CD4-positive, alpha-beta T cell treated with Interleukin-21 for 1 hour (primary cell): ENCODE measurements around the gene RAPGEF5.
A peak's percentile ranks its signal among the peaks of the same experiment; 100 is the strongest.

Experiments
- DNase-seq: peaks from one replicate; pipeline ENCODE4 v3.0.0-alpha.2; 2020

The RAPGEF5 gene

GRCh38 chr7:22356701-22357310, at the start of gene RAPGEF5:
TSS of gene RAPGEF5 (minus strand) at chr7:22357154. CDS start at chr7:22357060, 94 bp downstream.
- no peak for DNase-seq

- DNase-seq: no peak
Observed at GRCh38 chr7:22406715-22407114, 49.8 kb upstream of the RAPGEF5 start.

GRCh38 chr7:22404421-22405023, 47.6 kb upstream of the RAPGEF5 start:
- no peak for DNase-seq

GRCh38 chr7:22403344-22403743, 46.4 kb upstream of the RAPGEF5 start:
- DNase-seq: no peak

DNA sequence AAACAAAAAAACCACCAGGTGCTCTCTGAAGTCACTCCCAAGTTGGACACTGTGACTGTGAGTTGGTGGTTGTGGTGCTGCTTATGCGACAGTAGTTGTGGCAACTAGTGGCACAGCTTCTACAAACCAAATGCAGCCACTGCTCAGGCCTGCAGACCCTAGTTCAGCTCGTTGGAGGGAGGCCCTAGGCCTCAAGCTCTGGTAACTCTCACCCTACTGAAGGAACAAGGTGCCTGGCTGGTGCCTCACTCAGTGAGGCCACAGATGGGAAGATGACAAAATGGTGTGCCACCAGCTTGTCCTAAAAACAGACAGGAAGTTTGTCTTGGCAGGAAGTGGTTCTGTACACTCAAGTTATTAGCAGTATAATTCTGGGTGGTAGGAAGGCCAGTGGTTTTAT, 45.3 kb upstream of the RAPGEF5 start:
- peak; percentile 7 for DNase-seq

GRCh38 chr7:22400936-22401553, 44.1 kb upstream of the RAPGEF5 start:
- no peak for DNase-seq

- no peak for DNase-seq
Observed at GRCh38 chr7:22400150-22400814, 43.3 kb upstream of the RAPGEF5 start.

- no peak for DNase-seq
Observed at GRCh38 chr7:22399546-22399945, 42.6 kb upstream of the RAPGEF5 start.

GRCh38 chr7:22399091-22399490, 42.1 kb upstream of the RAPGEF5 start:
- no peak for DNase-seq

DNA sequence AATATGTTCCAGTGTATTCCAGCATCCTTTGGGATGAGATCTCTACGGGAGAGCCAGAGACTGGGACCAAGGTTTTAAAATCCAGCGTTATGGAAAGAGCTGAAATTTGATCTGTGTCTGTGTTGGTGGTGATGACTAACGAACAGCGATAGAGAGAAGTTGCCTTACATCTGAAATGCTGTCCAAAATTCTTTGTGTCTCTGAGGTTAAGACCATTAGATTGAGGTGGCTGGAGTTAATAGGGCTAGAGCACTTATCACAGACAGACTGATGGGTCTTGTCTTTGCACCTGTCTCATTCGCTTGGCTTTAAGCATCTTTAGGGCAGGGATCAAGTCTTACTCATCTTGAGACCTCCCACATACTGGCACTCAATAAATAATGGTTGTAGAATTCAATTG, 41.0 kb upstream of the RAPGEF5 start:
- DNase-seq: no peak

DNA sequence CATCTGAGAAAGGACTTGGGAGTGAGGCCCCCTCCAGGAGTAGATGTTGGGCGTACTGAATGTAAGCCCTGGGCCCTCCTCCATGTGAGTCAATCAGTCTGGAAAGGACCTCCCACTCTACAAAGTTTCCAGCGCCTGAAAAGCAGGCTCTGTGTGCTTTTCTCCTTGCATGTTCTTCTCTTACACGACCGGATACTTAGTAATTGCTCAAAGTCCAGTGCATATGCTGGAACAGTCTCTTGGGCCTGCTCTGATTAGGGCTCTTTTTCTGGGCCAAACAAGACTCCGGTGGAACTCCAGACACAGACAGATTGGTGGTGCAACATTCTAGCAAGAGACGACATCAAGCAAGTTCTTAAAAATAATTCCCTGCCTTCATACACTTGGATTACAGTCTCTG, 38.3 kb upstream of the RAPGEF5 start:
- DNase-seq: no peak

- DNase-seq: no peak
Observed at GRCh38 chr7:22394739-22395138, 37.8 kb upstream of the RAPGEF5 start.

DNA sequence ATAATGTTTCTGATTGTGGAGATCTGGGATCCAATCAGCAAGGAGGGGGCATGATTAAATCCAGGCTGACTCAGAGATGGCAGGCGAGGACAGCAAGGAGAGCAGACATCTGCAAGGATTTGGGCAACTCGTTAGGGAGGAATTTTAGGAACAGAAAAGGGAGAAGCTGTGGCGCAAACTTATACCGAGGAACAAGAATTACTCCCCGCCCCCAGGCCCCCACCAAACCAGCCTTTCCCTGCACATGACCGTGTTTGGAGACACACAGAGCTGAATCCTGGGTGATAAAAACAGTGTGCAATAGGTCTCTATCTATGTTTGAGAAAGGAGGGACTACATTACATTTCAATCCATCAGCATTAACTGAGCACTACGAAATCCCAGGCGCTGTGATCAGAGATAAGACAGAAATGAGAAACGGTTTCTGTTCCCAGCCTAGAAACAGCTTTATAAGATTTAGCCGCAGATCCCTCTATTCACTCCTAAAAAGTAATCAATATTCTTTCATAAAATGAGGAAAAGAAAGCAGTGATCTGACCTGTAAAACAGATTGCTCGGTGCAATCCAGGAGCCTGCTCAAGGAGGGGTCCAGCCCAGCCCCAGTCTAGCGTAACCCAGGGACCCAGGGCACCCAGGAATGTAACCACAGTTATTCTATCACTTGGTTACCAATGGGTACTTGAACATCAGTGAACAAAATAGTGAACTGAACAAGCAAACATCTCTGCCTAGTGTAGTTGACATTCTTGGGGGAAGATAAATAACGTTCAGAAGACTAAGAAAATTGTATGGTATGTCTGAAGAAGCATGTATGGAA, 37.2 kb upstream of the RAPGEF5 start:
- DNase-seq: no peak

GRCh38 chr7:22390516-22390915, 33.6 kb upstream of the RAPGEF5 start:
- DNase-seq: no peak

GRCh38 chr7:22389892-22390291, 32.9 kb upstream of the RAPGEF5 start:
- no peak for DNase-seq

DNA sequence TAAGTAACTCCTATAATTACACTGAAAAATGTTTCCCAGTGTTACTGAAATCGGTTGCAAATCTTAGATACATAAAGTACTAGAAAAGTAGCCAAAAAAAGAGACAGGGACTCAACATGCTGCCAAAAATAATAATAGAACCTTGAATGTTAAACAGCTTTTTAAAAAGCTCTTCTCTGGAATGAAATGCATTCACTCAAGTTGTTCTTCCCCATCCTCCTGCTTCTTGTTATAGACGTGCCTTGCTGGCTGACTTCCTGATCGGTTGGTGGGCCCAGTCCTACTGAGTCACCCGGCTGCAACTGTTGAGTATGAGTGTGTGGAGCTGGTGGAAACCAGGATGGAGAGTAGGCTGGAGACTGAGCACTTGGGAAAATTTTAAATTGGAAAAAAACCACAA, 30.6 kb upstream of the RAPGEF5 start:
- no peak for DNase-seq

- no peak for DNase-seq
Observed at GRCh38 chr7:22386865-22387264, 29.9 kb upstream of the RAPGEF5 start.

DNA sequence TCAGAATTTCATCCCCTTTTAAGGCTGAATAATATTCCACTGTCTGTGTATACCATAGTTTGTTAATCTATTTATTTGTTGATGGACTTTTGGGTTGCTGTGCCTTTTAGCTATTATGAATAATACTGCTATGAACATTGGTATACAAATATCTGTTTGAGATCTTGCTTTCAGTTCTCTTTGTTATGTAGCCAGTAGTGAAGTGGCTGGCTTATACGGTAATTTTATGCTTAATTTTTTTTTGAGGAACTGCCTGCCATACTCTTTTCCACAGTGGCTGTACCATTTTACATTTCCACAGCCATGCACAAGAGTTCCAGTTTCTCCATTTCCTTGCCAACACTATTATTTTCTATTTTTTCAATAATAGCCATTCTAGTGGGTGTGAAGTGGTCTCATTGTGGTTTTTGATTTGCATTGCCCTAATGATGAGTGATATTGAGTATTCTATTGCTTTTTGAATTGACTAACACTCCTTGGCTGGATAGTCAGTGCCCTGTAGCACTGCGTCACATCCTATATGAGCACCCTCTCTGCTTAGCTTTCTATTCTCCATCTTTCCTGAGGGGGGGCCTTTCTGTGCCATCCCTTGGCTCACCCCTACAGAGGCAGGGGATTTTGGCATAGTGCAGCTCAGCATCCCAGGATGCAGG, 29.4 kb upstream of the RAPGEF5 start:
- DNase-seq: no peak

DNA sequence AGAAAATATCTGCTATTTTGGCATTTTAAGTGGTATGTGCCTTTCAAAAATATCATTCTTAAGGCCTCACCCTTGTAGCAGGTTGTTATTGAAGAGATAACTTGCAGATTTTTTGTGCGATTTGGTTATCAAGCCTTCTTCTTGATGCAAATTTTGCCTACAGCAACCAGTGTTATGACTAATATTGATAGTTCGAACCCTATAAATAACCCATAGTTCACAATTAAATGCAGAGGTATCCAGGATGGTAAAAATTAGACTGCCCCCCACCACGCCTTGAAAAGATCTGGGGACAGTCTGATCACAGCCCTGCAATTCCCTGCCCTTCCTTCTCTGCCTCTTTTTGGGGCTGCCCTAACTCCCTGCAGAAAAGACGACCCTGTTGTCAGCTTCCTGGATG, 28.4 kb upstream of the RAPGEF5 start:
- DNase-seq: no peak

DNA sequence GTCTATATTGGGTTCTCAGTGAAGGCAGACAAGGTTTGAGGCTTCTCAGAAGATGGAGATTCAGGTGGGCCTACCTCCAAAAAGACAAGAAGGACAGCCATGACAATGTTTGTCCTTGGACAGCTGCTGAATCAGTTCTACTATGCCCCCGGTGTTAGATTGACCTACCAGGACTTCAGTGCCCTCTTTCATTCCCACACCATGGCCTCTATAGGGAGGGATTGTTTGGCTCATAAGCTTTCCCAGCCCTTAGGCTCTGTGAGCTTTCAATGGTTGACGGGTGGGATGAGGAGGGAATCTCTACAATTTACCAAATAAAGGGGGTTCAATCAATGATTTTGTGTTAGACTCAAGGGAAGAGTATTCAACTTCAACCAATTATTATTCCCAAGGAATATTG, 23.4 kb upstream of the RAPGEF5 start:
- no peak for DNase-seq

DNA sequence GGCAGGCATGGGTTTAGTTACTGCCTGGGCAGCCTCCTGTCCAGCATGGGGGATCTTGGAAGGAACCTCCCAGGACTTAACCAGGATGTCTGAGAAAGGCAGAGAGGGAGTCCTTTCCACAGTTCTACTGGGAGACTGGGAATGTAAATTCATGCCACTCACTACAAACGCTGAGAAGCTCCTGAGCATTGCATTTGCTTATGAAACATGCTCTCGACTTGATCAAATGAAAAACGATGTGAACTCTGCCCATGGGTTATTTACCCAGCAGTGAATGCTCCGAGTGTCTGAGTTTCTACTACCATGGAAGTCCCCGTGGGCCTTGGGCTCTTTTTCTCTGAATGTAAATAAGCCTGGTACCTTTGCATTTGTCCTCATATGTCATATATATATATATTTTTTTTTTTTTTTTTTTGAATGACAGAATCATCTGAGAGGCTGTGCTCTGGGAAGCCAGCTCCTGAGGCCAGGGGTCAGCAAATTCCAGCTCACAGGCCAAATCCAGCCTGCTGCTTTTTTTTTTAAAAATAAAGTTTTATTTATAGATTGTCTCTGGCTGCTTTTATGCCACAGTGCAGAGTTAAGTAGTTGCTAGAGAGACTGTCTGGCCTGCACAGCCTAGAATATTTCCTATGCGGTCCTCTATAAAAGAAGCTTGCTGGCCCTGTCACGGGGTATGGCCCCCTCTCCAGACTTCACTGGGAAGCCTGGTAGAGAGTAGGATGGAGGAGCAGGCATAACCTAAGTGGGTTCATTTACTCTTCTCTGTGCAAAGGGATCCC, 21.4 kb upstream of the RAPGEF5 start:
- no peak for DNase-seq

GRCh38 chr7:22377703-22378102, 20.7 kb upstream of the RAPGEF5 start:
- no peak for DNase-seq
